Immature natural killer cell (primary cell): Measurements from ENCODE around the gene FOXP2. TPM values are rescaled to one million over a fixed set of nuclear protein-coding genes. Genes with fewer than 3 reads are reported as not detected.

Experiments used
- DNase-seq, 3 donors: peaks; one replicate each; pipeline ENCODE4 v3.0.0; 2022; ENCODE audit warnings: mixed read lengths in 1 of 3
- H3K27ac Mint-ChIP-seq, 6 donors: one replicate each; pipeline ENCODE4 v1.8.0; 2020; ENCODE audit warnings: mixed read lengths in 6 of 6, mild to moderate bottlenecking in 5 of 6, inconsistent platforms in 4 of 6, moderate library complexity in 3 of 6
- H3K27me3 Mint-ChIP-seq, 3 donors: one replicate each; pipeline ENCODE4 v1.8.0; 2020 to 2021; ENCODE audit warnings: low read depth in 3 of 3, mild to moderate bottlenecking in 3 of 3, mixed read lengths in 3 of 3, moderate library complexity in 3 of 3, inconsistent platforms in 1 of 3
- H3K36me3 Mint-ChIP-seq, 3 donors: one replicate each; pipeline ENCODE4 v1.8.0; 2020; ENCODE audit warnings: mixed read lengths in 3 of 3, inconsistent platforms in 2 of 3, mild to moderate bottlenecking in 2 of 3
- H3K4me1 Mint-ChIP-seq, 2 donors: one replicate each; pipeline ENCODE4 v1.8.0; 2020; ENCODE audit warnings: inconsistent platforms in 2 of 2, mild to moderate bottlenecking in 2 of 2, mixed read lengths in 2 of 2, moderate library complexity in 1 of 2
- H3K4me3 Mint-ChIP-seq, 5 donors: one replicate each; pipeline ENCODE4 v1.8.0; 2020; ENCODE audit warnings: mild to moderate bottlenecking in 5 of 5, mixed read lengths in 5 of 5, inconsistent platforms in 3 of 5, moderate library complexity in 3 of 5
- H3K9me3 Mint-ChIP-seq, 6 donors: one replicate each; pipeline ENCODE4 v1.8.0; 2020; ENCODE audit warnings: mild to moderate bottlenecking in 6 of 6, mixed read lengths in 6 of 6, inconsistent platforms in 4 of 6, moderate library complexity in 3 of 6
- polyA plus RNA-seq, 3 donors: library from polyadenylated mRNA; unstranded; fragments of 300-500 nt; fragmentation: Illumina TruSeq; gene quantifications; one replicate each; pipeline ENCODE4 v1.2.3, GENCODE V29; 2021

The FOXP2 gene
- polyA plus RNA-seq, 3 donors from 2014 or later: not detected

DNA sequence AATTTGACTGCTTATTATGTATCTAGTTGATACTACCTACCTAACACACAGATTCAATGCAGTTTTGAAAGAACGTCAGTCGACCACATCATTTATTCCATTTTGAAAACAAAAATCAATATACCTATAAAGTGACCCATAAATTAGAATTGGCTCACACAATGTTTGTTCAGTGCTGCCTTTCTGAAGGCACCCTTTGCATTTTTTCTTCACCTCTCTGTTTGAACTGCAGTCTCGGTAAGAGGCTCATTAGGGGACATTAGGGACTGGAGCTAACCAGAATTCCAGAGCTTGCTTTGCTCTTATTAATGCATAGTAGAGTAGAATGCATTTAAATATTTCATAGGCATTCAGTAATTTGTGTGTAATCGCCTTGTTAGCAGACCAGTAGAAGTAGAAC, 234.1 kb downstream of the FOXP2 start:
- Mint-ChIP-seq H3K27ac (no peak overlapping the region), H3K4me3 (no peak overlapping the region), H3K4me1 (no peaks in the 10 kb centered on the region), H3K36me3 (no peaks in the 10 kb centered on the region), H3K27me3 (peaks cover 0 to 1% (median 0%) of the 10 kb centered on the region in 3 donors), H3K9me3 (peaks cover 0 to 9% (median 0%) of the 10 kb centered on the region in 6 donors)
- no peak for DNase-seq

- DNase-seq: no peak
- H3K9me3 Mint-ChIP-seq: peaks cover 0 to 12% (median 0%) of the 10 kb centered on the region in 6 donors
- H3K36me3 Mint-ChIP-seq: no peaks in the 10 kb centered on the region
- H3K27me3 Mint-ChIP-seq: peaks cover 0 to 1% (median 0%) of the 10 kb centered on the region in 3 donors
- no peaks in the 10 kb centered on the region for H3K4me1 Mint-ChIP-seq
- H3K4me3 Mint-ChIP-seq: no peak overlapping the region
- no peak overlapping the region for H3K27ac Mint-ChIP-seq
Measured at GRCh38 chr7:114649689-114650088, 235.1 kb downstream of the FOXP2 start.

GRCh38 chr7:114650491-114650890, 235.9 kb downstream of the FOXP2 start:
- peaks cover 0 to under 1% (median 0%) of the 10 kb centered on the region in 3 donors for H3K27me3 Mint-ChIP-seq
- DNase-seq: no peak
- no peak overlapping the region for H3K27ac Mint-ChIP-seq
- no peak overlapping the region for H3K4me3 Mint-ChIP-seq
- H3K36me3 Mint-ChIP-seq: no peaks in the 10 kb centered on the region
- peaks cover 0 to 12% (median 0%) of the 10 kb centered on the region in 6 donors for H3K9me3 Mint-ChIP-seq
- no peaks in the 10 kb centered on the region for H3K4me1 Mint-ChIP-seq

DNA sequence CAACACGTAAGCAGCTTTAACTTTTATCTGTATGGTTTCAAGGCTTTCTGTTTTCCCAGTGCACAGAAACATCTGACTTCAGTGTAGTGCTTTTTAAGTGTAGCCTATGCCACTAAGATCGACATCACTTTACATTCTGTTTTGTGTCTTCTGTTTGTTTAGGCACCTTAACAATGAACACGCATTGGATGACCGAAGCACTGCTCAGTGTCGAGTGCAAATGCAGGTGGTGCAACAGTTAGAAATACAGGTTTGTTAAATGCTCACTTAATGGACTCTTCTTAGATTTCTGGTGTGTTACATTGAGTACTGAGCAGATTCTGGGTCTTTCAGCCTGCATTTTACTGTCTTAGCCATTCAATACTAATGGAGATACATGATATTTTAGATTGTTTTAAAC, 237.4 kb downstream of the FOXP2 start:
- peaks cover 0 to 12% (median 0%) of the 10 kb centered on the region in 6 donors for H3K9me3 Mint-ChIP-seq
- H3K4me1 Mint-ChIP-seq: no peaks in the 10 kb centered on the region
- no peak overlapping the region for H3K27ac Mint-ChIP-seq
- no peaks in the 10 kb centered on the region for H3K36me3 Mint-ChIP-seq
- no peaks in the 10 kb centered on the region for H3K27me3 Mint-ChIP-seq
- no peak overlapping the region for H3K4me3 Mint-ChIP-seq
- DNase-seq: no peak

DNA sequence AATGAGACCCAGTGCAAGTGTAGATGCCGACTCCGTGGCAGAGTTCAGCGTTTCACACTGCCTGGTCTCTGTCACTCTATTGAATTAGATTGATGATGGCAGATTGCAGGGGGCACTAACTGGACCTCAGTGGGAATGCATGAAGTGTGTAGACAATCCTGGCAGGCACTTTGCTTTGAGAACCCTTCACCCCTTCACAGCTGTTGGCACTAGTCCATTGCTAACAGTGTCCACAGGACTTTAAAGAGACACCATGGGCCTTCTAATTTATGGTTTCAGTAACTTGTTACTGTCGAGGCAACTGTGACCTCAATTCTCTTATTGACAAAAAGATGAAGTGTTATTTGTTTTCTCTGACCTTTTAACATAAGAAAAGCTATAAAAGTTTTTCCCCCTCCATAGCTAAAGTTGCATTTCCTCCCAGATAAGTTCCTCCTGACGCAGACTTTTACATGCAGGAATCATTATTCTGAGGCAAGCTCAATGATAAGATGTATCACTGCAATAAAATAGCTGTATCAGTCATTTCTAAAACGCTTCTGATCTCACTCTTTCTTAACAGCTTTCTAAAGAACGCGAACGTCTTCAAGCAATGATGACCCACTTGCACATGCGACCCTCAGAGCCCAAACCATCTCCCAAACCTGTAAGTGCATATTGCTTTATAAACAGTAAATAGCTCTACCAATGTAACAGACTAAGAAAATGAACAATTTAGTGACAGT, 238.9 kb downstream of the FOXP2 start:
- H3K36me3 Mint-ChIP-seq: no peaks in the 10 kb centered on the region
- no peaks in the 10 kb centered on the region for H3K4me1 Mint-ChIP-seq
- H3K9me3 Mint-ChIP-seq: peaks cover 0 to 12% (median 0%) of the 10 kb centered on the region in 6 donors
- H3K27me3 Mint-ChIP-seq: no peaks in the 10 kb centered on the region
- H3K27ac Mint-ChIP-seq: no peak overlapping the region
- H3K4me3 Mint-ChIP-seq: no peak overlapping the region
- DNase-seq: no peak

DNA sequence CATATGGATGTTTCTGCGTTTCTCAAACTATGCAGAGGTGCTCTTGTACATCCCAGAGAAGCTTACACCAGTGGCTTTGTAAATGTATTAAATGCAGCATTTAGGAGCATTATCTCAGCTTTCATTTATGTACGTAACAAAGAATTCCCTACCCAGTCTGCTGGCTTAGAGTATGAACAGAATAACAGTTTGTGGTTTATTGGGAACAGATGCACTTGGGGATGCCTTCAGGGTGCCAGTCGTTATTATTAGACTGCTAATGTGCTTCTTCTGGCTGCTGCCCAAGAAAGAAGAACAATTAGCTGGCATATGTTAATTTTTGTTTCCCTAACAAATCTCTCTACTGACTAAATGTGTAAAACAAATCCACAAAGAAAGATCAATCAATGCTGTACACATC, 241.9 kb downstream of the FOXP2 start:
- Mint-ChIP-seq H3K27ac (no peak overlapping the region), H3K4me3 (no peak overlapping the region), H3K9me3 (peaks cover 0 to 10% (median 0%) of the 10 kb centered on the region in 6 donors), H3K27me3 (no peaks in the 10 kb centered on the region), H3K36me3 (no peaks in the 10 kb centered on the region), H3K4me1 (no peaks in the 10 kb centered on the region)
- no peak for DNase-seq

GRCh38 chr7:114657279-114657678, 242.7 kb downstream of the FOXP2 start:
- no peaks in the 10 kb centered on the region for H3K4me1 Mint-ChIP-seq
- no peaks in the 10 kb centered on the region for H3K36me3 Mint-ChIP-seq

GRCh38 chr7:114658216-114658615, 243.6 kb downstream of the FOXP2 start:
- peaks cover 0 to 5% (median 0%) of the 10 kb centered on the region in 6 donors for H3K9me3 Mint-ChIP-seq
- no peak for DNase-seq
- no peaks in the 10 kb centered on the region for H3K36me3 Mint-ChIP-seq
- no peaks in the 10 kb centered on the region for H3K27me3 Mint-ChIP-seq
- no peak overlapping the region for H3K4me3 Mint-ChIP-seq
- no peak overlapping the region for H3K27ac Mint-ChIP-seq
- no peaks in the 10 kb centered on the region for H3K4me1 Mint-ChIP-seq

More at GRCh38 chr7:114657279-114657678, 242.7 kb downstream of the FOXP2 start:
- no peak for DNase-seq
- Mint-ChIP-seq H3K9me3 (peaks cover 0 to 8% (median 0%) of the 10 kb centered on the region in 6 donors), H3K27me3 (no peaks in the 10 kb centered on the region), H3K4me3 (no peak overlapping the region), H3K27ac (no peak overlapping the region)

DNA sequence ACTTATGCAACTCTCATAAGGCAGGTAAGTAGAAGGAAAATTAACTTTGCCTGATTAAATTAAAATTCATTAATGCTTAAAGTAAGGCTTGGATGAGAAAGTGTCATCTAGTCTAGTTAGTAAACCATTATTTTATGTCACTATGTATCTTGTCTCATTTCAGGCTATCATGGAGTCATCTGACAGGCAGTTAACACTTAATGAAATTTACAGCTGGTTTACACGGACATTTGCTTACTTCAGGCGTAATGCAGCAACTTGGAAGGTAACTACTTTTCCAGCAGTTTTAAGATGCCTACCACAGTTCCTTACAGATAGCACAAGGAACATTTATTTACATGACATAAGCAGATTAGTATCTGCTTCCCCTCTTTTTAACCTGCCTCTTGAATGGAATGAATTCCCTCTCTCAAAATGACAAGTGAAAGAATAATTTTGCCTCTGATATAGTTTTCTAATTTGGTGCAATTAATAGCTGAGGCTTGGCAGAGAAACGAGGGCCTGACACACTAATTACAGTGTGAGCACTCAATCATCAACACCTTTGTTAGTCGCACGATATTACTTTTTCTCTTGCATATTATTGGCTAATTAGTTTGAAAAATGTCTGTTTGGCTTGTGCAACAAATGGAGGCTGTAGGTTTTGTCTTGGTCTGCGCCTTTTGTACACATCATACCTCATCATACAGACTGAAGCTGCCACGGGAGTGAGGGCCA, 245.0 kb downstream of the FOXP2 start:
- no peak for DNase-seq
- H3K36me3 Mint-ChIP-seq: no peaks in the 10 kb centered on the region
- H3K9me3 Mint-ChIP-seq: no peaks in the 10 kb centered on the region
- H3K4me3 Mint-ChIP-seq: no peak overlapping the region
- no peaks in the 10 kb centered on the region for H3K4me1 Mint-ChIP-seq
- no peak overlapping the region for H3K27ac Mint-ChIP-seq
- peaks cover 0 to 1% (median 0%) of the 10 kb centered on the region in 3 donors for H3K27me3 Mint-ChIP-seq

DNA sequence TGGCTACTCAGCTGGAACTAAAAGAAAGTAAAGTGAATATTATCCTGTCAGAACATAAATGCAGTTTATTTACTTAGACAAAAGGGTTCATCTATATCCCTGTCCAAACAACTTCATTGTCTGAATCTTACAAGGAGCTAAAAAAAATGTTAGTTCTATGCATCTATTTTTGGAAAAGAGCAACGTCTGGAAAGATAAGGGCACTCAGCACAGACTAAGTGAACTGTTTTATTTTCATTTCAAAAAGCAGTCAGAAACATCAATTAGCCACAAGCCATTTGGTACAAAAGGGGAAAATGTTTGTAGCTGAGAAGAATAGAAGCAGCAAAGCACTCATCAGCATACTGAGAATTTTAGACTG, 245.5 kb downstream of the FOXP2 start:
- H3K27ac Mint-ChIP-seq: no peak overlapping the region
- H3K4me3 Mint-ChIP-seq: no peak overlapping the region
- no peak for DNase-seq
- H3K27me3 Mint-ChIP-seq: peaks cover 0 to 3% (median 0%) of the 10 kb centered on the region in 3 donors
- no peaks in the 10 kb centered on the region for H3K9me3 Mint-ChIP-seq
- H3K36me3 Mint-ChIP-seq: no peaks in the 10 kb centered on the region
- no peaks in the 10 kb centered on the region for H3K4me1 Mint-ChIP-seq

GRCh38 chr7:114660753-114661152, 246.1 kb downstream of the FOXP2 start:
- no peaks in the 10 kb centered on the region for H3K36me3 Mint-ChIP-seq
- peaks cover 0 to 3% (median 0%) of the 10 kb centered on the region in 3 donors for H3K27me3 Mint-ChIP-seq
- H3K4me1 Mint-ChIP-seq: no peaks in the 10 kb centered on the region
- no peak for DNase-seq
- H3K4me3 Mint-ChIP-seq: no peak overlapping the region
- H3K27ac Mint-ChIP-seq: no peak overlapping the region
- no peaks in the 10 kb centered on the region for H3K9me3 Mint-ChIP-seq

GRCh38 chr7:114662002-114662677, 247.5 kb downstream of the FOXP2 start:
- no peaks in the 10 kb centered on the region for H3K36me3 Mint-ChIP-seq
- no peaks in the 10 kb centered on the region for H3K9me3 Mint-ChIP-seq
- no peak overlapping the region for H3K4me3 Mint-ChIP-seq
- no peak overlapping the region for H3K27ac Mint-ChIP-seq
- peaks cover 0 to 5% (median 0%) of the 10 kb centered on the region in 3 donors for H3K27me3 Mint-ChIP-seq
- no peak for DNase-seq
- no peaks in the 10 kb centered on the region for H3K4me1 Mint-ChIP-seq

GRCh38 chr7:114663502-114663901, 248.9 kb downstream of the FOXP2 start:
- no peaks in the 10 kb centered on the region for H3K36me3 Mint-ChIP-seq
- no peak for DNase-seq
- H3K9me3 Mint-ChIP-seq: peaks cover 0 to 2% (median 0%) of the 10 kb centered on the region in 6 donors
- H3K4me3 Mint-ChIP-seq: no peak overlapping the region
- no peak overlapping the region for H3K27ac Mint-ChIP-seq
- no peaks in the 10 kb centered on the region for H3K4me1 Mint-ChIP-seq
- peaks cover 0 to 5% (median 0%) of the 10 kb centered on the region in 3 donors for H3K27me3 Mint-ChIP-seq

DNA sequence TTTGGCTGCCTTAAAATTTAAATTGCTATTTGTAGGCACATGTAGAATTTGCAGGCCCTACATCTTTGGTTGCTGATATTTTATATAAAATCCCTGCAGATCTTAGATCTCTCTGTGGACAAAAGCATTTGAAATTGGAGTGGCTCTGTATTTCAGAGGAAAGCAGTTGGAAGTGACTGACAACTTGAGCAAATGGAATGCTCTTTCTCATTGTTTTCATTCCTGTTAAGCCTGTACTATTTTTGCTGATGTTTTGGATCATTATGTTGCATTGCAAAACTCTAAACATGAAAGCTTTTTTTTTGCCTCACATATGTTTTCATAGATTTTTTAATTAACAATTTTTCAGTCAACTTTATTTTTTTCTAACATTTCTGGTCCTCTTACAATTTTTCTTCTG, 256.1 kb downstream of the FOXP2 start:
- Mint-ChIP-seq H3K27ac (no peak overlapping the region), H3K27me3 (peaks cover 0 to 2% (median 0%) of the 10 kb centered on the region in 3 donors), H3K4me3 (no peak overlapping the region), H3K9me3 (peaks cover 0 to 2% (median 0%) of the 10 kb centered on the region in 6 donors), H3K4me1 (no peaks in the 10 kb centered on the region), H3K36me3 (no peaks in the 10 kb centered on the region)
- DNase-seq: no peak
